Adipocyte (in vitro differentiated cells): ENCODE measurements around the gene EHMT1.
"Not testable (repeated sequence)": the region's sequence is repeated elsewhere in the genome, so short reads cannot be mapped to it uniquely, and the experiment has no call there.

ENCODE experiments used
- DNase-seq: peaks from one replicate; pipeline ENCODE4 v3.0.0-alpha.2; 2015; ENCODE audit warnings: low read depth
- H3K27me3 ChIP-seq: replicated peaks from 2 replicates; pipeline ENCODE4 v1.7.0; 2013; ENCODE audit warnings: mild to moderate bottlenecking, low read length, moderate library complexity; ENCODE audit not compliant: control insufficient read depth, insufficient read depth
- H3K36me3 ChIP-seq: 2 replicates; pipeline ENCODE4 v1.7.0; 2013; ENCODE audit warnings: low read length, mild to moderate bottlenecking, moderate library complexity; ENCODE audit not compliant: control insufficient read depth, insufficient read depth, severe bottlenecking
- H3K4me1 ChIP-seq: 2 replicates; pipeline ENCODE4 v1.7.0; 2013; ENCODE audit warnings: mild to moderate bottlenecking, low read length, moderate library complexity; ENCODE audit not compliant: control insufficient read depth, insufficient read depth
- H3K4me3 ChIP-seq: 2 replicates; pipeline ENCODE4 v1.7.0; 2013; ENCODE audit warnings: mild to moderate bottlenecking, low read length, moderate library complexity
- H3K9ac ChIP-seq: 2 replicates; pipeline ENCODE4 v1.7.0; 2013; ENCODE audit warnings: mild to moderate bottlenecking, low read length, moderate library complexity
- H3K9me3 ChIP-seq: 2 replicates; pipeline ENCODE4 v1.7.0; 2013; ENCODE audit warnings: mild to moderate bottlenecking, low read length, moderate library complexity; ENCODE audit not compliant: control insufficient read depth

Gene EHMT1

GRCh38 chr9:137716694-137717287 lies 98.0 kb downstream of the EHMT1 start:
- H3K9me3 ChIP-seq: no peaks in the 10 kb centered on the region
- no peak for DNase-seq
- no peaks in the 10 kb centered on the region for H3K4me1 ChIP-seq
- H3K9ac ChIP-seq: no peak overlapping the region
- no peak overlapping the region for H3K4me3 ChIP-seq
- no peaks in the 10 kb centered on the region for H3K27me3 ChIP-seq
- peaks cover 46% of the 10 kb centered on the region for H3K36me3 ChIP-seq

GRCh38 chr9:137717776-137718327 lies 99.0 kb downstream of the EHMT1 start:
- H3K27me3 ChIP-seq: no peaks in the 10 kb centered on the region
- no peaks in the 10 kb centered on the region for H3K9me3 ChIP-seq
- no peak overlapping the region for H3K9ac ChIP-seq
- no peaks in the 10 kb centered on the region for H3K4me1 ChIP-seq
- no peak for DNase-seq
- H3K36me3 ChIP-seq: peaks cover 38% of the 10 kb centered on the region
- H3K4me3 ChIP-seq: no peak overlapping the region

- Histone ChIP-seq H3K27me3 (no peaks in the 10 kb centered on the region), H3K9me3 (no peaks in the 10 kb centered on the region), H3K4me1 (peaks cover 4% of the 10 kb centered on the region), H3K4me3 (no peak overlapping the region), H3K9ac (no peak overlapping the region), H3K36me3 (peaks cover 36% of the 10 kb centered on the region)
- DNase-seq: no peak
Observed at GRCh38 chr9:137719194-137719593, 100.4 kb downstream of the EHMT1 start.

- H3K27me3 ChIP-seq: no peaks in the 10 kb centered on the region
- H3K4me1 ChIP-seq: peaks cover 4% of the 10 kb centered on the region
- no peak overlapping the region for H3K9ac ChIP-seq
- no peak overlapping the region for H3K4me3 ChIP-seq
- H3K36me3 ChIP-seq: peaks cover 32% of the 10 kb centered on the region
- no peak for DNase-seq
- no peaks in the 10 kb centered on the region for H3K9me3 ChIP-seq
Observed at GRCh38 chr9:137720571-137721110, 101.8 kb downstream of the EHMT1 start.

- H3K27me3 ChIP-seq: no peaks in the 10 kb centered on the region
- no peak overlapping the region for H3K4me3 ChIP-seq
- no peaks in the 10 kb centered on the region for H3K9me3 ChIP-seq
- peaks cover 4% of the 10 kb centered on the region for H3K4me1 ChIP-seq
- peaks cover 34% of the 10 kb centered on the region for H3K36me3 ChIP-seq
- no peak for DNase-seq
- H3K9ac ChIP-seq: no peak overlapping the region
Observed at GRCh38 chr9:137721479-137721878, 102.7 kb downstream of the EHMT1 start.

GRCh38 chr9:137721899-137722298 lies 103.1 kb downstream of the EHMT1 start:
- peaks cover 4% of the 10 kb centered on the region for H3K4me1 ChIP-seq
- no peak overlapping the region for H3K4me3 ChIP-seq
- H3K27me3 ChIP-seq: no peaks in the 10 kb centered on the region
- H3K9me3 ChIP-seq: no peaks in the 10 kb centered on the region
- no peak overlapping the region for H3K9ac ChIP-seq
- DNase-seq: no peak
- peaks cover 34% of the 10 kb centered on the region for H3K36me3 ChIP-seq

GRCh38 chr9:137722481-137722880 lies 103.7 kb downstream of the EHMT1 start:
- Histone ChIP-seq H3K9ac (no peak overlapping the region), H3K4me3 (no peak overlapping the region), H3K9me3 (no peaks in the 10 kb centered on the region), H3K27me3 (no peaks in the 10 kb centered on the region), H3K4me1 (peaks cover 4% of the 10 kb centered on the region), H3K36me3 (peaks cover 29% of the 10 kb centered on the region)
- no peak for DNase-seq

GRCh38 chr9:137723356-137723755 lies 104.6 kb downstream of the EHMT1 start:
- not testable (repeated sequence) for H3K9ac ChIP-seq, DNase-seq, H3K4me1 ChIP-seq, H3K4me3 ChIP-seq, H3K27me3 ChIP-seq, H3K9me3 ChIP-seq
- peaks cover 23% of the 10 kb centered on the region for H3K36me3 ChIP-seq

- DNase-seq: peak; percentile 23
Observed at GRCh38 chr9:137723783-137724445, 105.1 kb downstream of the EHMT1 start.

GRCh38 chr9:137724818-137725240 lies 106.0 kb downstream of the EHMT1 start:
- Histone ChIP-seq H3K9me3 (no peaks in the 10 kb centered on the region), H3K4me3 (no peak overlapping the region), H3K36me3 (peaks cover 24% of the 10 kb centered on the region), H3K9ac (no peak overlapping the region), H3K27me3 (no peaks in the 10 kb centered on the region), H3K4me1 (peaks cover 4% of the 10 kb centered on the region)
- DNase-seq: no peak

More at GRCh38 chr9:137723783-137724445, 105.1 kb downstream of the EHMT1 start:
- H3K27me3 ChIP-seq: no peaks in the 10 kb centered on the region
- no peaks in the 10 kb centered on the region for H3K9me3 ChIP-seq
- no peak overlapping the region for H3K4me3 ChIP-seq
- no peak overlapping the region for H3K9ac ChIP-seq
- H3K36me3 ChIP-seq: peaks cover 28% of the 10 kb centered on the region
- peaks cover 4% of the 10 kb centered on the region for H3K4me1 ChIP-seq

GRCh38 chr9:137725598-137725997 lies 106.8 kb downstream of the EHMT1 start:
- no peak for DNase-seq
- peaks cover 26% of the 10 kb centered on the region for H3K36me3 ChIP-seq
- no peaks in the 10 kb centered on the region for H3K27me3 ChIP-seq
- peaks cover 4% of the 10 kb centered on the region for H3K4me1 ChIP-seq
- H3K9me3 ChIP-seq: no peaks in the 10 kb centered on the region
- H3K4me3 ChIP-seq: no peak overlapping the region
- H3K9ac ChIP-seq: no peak overlapping the region
